ENCODE results near the gene DGCR6. TPM values are rescaled to one million over a fixed set of nuclear protein-coding genes. Genes with fewer than 3 reads are reported as not detected.
"Not testable (repeated sequence)": the region's sequence is repeated elsewhere in the genome, so short reads cannot be mapped to it uniquely, and the experiment has no call there.

Gene DGCR6
- total and polyA plus RNA-seq, 10 of the 15 experiments (the other 5 are each of a cell fraction or from before 2014, with no cell fraction given), result 0.06 to 0.54 (median 0.16) TPM; not detected in 2

GRCh38 chr22:18958321-18958705 is 52.2 kb downstream of the DGCR6 start:
- BruUV-seq (replicated peaks); H3K79me2 ChIP-seq (ENCODE audit: control insufficient read depth, insufficient read depth, low read length); SMC1A ChIA-PET (ENCODE audit: uncharacterized antibody, unreplicated experiment); in situ Hi-C loops (cut with MboI); CTCF ChIA-PET; H3K27ac ChIP-seq (ENCODE audit: control insufficient read depth, insufficient read depth); H3K27me3 ChIP-seq (replicated peaks in 1 of 2; ENCODE audit: control insufficient read depth in 2 of 2, insufficient read depth in 2 of 2, low read length in 1 of 2); FAIRE-seq; H3K9ac ChIP-seq (ENCODE audit: control insufficient read depth, insufficient read depth, low read length); H3K4me2 ChIP-seq (ENCODE audit: control insufficient read depth, insufficient read depth); H3K9me3 ChIP-seq (replicated peaks; ENCODE audit: control insufficient read depth, insufficient read depth, low read length); H2AFZ ChIP-seq (ENCODE audit: control insufficient read depth, low read depth, low read length); RAD21 ChIA-PET (ENCODE audit: unreplicated experiment); H4K20me1 ChIP-seq (ENCODE audit: control insufficient read depth, insufficient read depth); H3K4me1 ChIP-seq (ENCODE audit: control insufficient read depth, insufficient read depth, low read length); ATAC-seq; POLR2A ChIA-PET; H3K4me3 ChIP-seq; H3K36me3 ChIP-seq (ENCODE audit: control insufficient read depth in 2 of 2, insufficient read depth in 2 of 2, low read length in 1 of 2); intact Hi-C loops (cut with micrococcal nuclease; ENCODE audit: unreplicated experiment); DNase-seq (ENCODE audit: low read depth, low spot score): not testable (repeated sequence)
- 52% methylated on average over 17 of the region's 18 CpGs for WGBS (ENCODE audit: insufficient coverage, insufficient replicate concordance, low lambda C conversion rate, missing lambda C conversion rate)

- RAD21 ChIA-PET (ENCODE audit: unreplicated experiment); in situ Hi-C loops (cut with MboI); BruUV-seq (replicated peaks); H3K9me3 ChIP-seq (replicated peaks; ENCODE audit: control insufficient read depth, insufficient read depth, low read length); H4K20me1 ChIP-seq (ENCODE audit: control insufficient read depth, insufficient read depth); ATAC-seq; H2AFZ ChIP-seq (ENCODE audit: control insufficient read depth, low read depth, low read length); H3K27me3 ChIP-seq (replicated peaks in 1 of 2; ENCODE audit: control insufficient read depth in 2 of 2, insufficient read depth in 2 of 2, low read length in 1 of 2); H3K4me3 ChIP-seq; POLR2A ChIA-PET; intact Hi-C loops (cut with micrococcal nuclease; ENCODE audit: unreplicated experiment); H3K27ac ChIP-seq (ENCODE audit: control insufficient read depth, insufficient read depth); H3K4me2 ChIP-seq (ENCODE audit: control insufficient read depth, insufficient read depth); FAIRE-seq; SMC1A ChIA-PET (ENCODE audit: uncharacterized antibody, unreplicated experiment); H3K9ac ChIP-seq (ENCODE audit: control insufficient read depth, insufficient read depth, low read length); DNase-seq (ENCODE audit: low read depth, low spot score); H3K36me3 ChIP-seq (ENCODE audit: control insufficient read depth in 2 of 2, insufficient read depth in 2 of 2, low read length in 1 of 2); CTCF ChIA-PET; H3K4me1 ChIP-seq (ENCODE audit: control insufficient read depth, insufficient read depth, low read length); H3K79me2 ChIP-seq (ENCODE audit: control insufficient read depth, insufficient read depth, low read length): not testable (repeated sequence)
- 63% methylated on average over 14 of the region's 14 CpGs for WGBS (ENCODE audit: insufficient coverage, insufficient replicate concordance, low lambda C conversion rate, missing lambda C conversion rate)
Observed at GRCh38 chr22:18958738-18959137, 52.6 kb downstream of the DGCR6 start.

- BruUV-seq (replicated peaks); in situ Hi-C loops (cut with MboI): not testable (repeated sequence)
Observed at GRCh38 chr22:18959266-18959665, 53.1 kb downstream of the DGCR6 start.

GRCh38 chr22:18959741-18960140 is 53.6 kb downstream of the DGCR6 start:
- H3K36me3 ChIP-seq (ENCODE audit: control insufficient read depth in 2 of 2, insufficient read depth in 2 of 2, low read length in 1 of 2); RAD21 ChIA-PET (ENCODE audit: unreplicated experiment); H3K27me3 ChIP-seq (replicated peaks in 1 of 2; ENCODE audit: control insufficient read depth in 2 of 2, insufficient read depth in 2 of 2, low read length in 1 of 2); intact Hi-C loops (cut with micrococcal nuclease; ENCODE audit: unreplicated experiment); BruUV-seq (replicated peaks); H3K9me3 ChIP-seq (replicated peaks; ENCODE audit: control insufficient read depth, insufficient read depth, low read length); POLR2A ChIA-PET; CTCF ChIA-PET; FAIRE-seq; H3K4me1 ChIP-seq (ENCODE audit: control insufficient read depth, insufficient read depth, low read length); DNase-seq (ENCODE audit: low read depth, low spot score); H4K20me1 ChIP-seq (ENCODE audit: control insufficient read depth, insufficient read depth); H2AFZ ChIP-seq (ENCODE audit: control insufficient read depth, low read depth, low read length); in situ Hi-C loops (cut with MboI); H3K79me2 ChIP-seq (ENCODE audit: control insufficient read depth, insufficient read depth, low read length); H3K27ac ChIP-seq (ENCODE audit: control insufficient read depth, insufficient read depth); ATAC-seq; H3K4me3 ChIP-seq; H3K4me2 ChIP-seq (ENCODE audit: control insufficient read depth, insufficient read depth); H3K9ac ChIP-seq (ENCODE audit: control insufficient read depth, insufficient read depth, low read length); SMC1A ChIA-PET (ENCODE audit: uncharacterized antibody, unreplicated experiment): not testable (repeated sequence)
- WGBS (ENCODE audit: insufficient coverage, insufficient replicate concordance, low lambda C conversion rate, missing lambda C conversion rate), result 32% methylated on average over 5 of the region's 12 CpGs

More at GRCh38 chr22:18959266-18959665, 53.1 kb downstream of the DGCR6 start:
- H3K4me3 ChIP-seq; H3K4me1 ChIP-seq (ENCODE audit: control insufficient read depth, insufficient read depth, low read length); DNase-seq (ENCODE audit: low read depth, low spot score); CTCF ChIA-PET; RAD21 ChIA-PET (ENCODE audit: unreplicated experiment); ATAC-seq; H3K79me2 ChIP-seq (ENCODE audit: control insufficient read depth, insufficient read depth, low read length); H3K36me3 ChIP-seq (ENCODE audit: control insufficient read depth in 2 of 2, insufficient read depth in 2 of 2, low read length in 1 of 2); H3K4me2 ChIP-seq (ENCODE audit: control insufficient read depth, insufficient read depth); H3K9me3 ChIP-seq (replicated peaks; ENCODE audit: control insufficient read depth, insufficient read depth, low read length); FAIRE-seq; POLR2A ChIA-PET; H4K20me1 ChIP-seq (ENCODE audit: control insufficient read depth, insufficient read depth); H2AFZ ChIP-seq (ENCODE audit: control insufficient read depth, low read depth, low read length); H3K27ac ChIP-seq (ENCODE audit: control insufficient read depth, insufficient read depth); H3K27me3 ChIP-seq (replicated peaks in 1 of 2; ENCODE audit: control insufficient read depth in 2 of 2, insufficient read depth in 2 of 2, low read length in 1 of 2); SMC1A ChIA-PET (ENCODE audit: uncharacterized antibody, unreplicated experiment); H3K9ac ChIP-seq (ENCODE audit: control insufficient read depth, insufficient read depth, low read length); intact Hi-C loops (cut with micrococcal nuclease; ENCODE audit: unreplicated experiment): not testable (repeated sequence)
- WGBS (ENCODE audit: insufficient coverage, insufficient replicate concordance, low lambda C conversion rate, missing lambda C conversion rate), result 30% methylated on average over 6 of the region's 6 CpGs
